H9 (cell line): Measurements from ENCODE around the gene ZBTB20. TPM values are rescaled to one million over a fixed set of nuclear protein-coding genes. Genes with fewer than 3 reads are reported as not detected.

Experiments
- DNase-seq: peaks from one replicate; pipeline ENCODE4 v3.0.0-alpha.2; 2017
- H2AFZ ChIP-seq: one replicate; pipeline ENCODE4 v1.6.1; 2013; ENCODE audit warnings: mild to moderate bottlenecking, low read length, control low read depth, moderate library complexity
- H2AK5ac ChIP-seq: 2 replicates; pipeline ENCODE4 v1.6.1; 2013; ENCODE audit warnings: low read length, control low read depth, mixed read lengths; ENCODE audit not compliant: insufficient read length
- H2BK120ac ChIP-seq: one replicate; pipeline ENCODE4 v1.6.1; 2013; ENCODE audit warnings: low read depth, mild to moderate bottlenecking, low read length, control low read depth, inconsistent platforms; ENCODE audit not compliant: poor library complexity, severe bottlenecking
- H2BK12ac ChIP-seq: 2 replicates; pipeline ENCODE4 v1.6.1; 2013; ENCODE audit warnings: low read length, control low read depth, mixed read lengths, low read depth; ENCODE audit not compliant: insufficient read length
- H2BK15ac ChIP-seq: 2 replicates; pipeline ENCODE4 v1.6.1; 2013; ENCODE audit warnings: low read depth, low read length, control low read depth
- H2BK20ac ChIP-seq: one replicate; pipeline ENCODE4 v1.6.1; 2013; ENCODE audit warnings: low read depth, mild to moderate bottlenecking, low read length, control low read depth, inconsistent platforms; ENCODE audit not compliant: poor library complexity, severe bottlenecking
- H2BK5ac ChIP-seq: 2 replicates; pipeline ENCODE4 v1.6.1; 2013; ENCODE audit warnings: low read length, control low read depth, mixed read lengths; ENCODE audit not compliant: insufficient read length
- H3K14ac ChIP-seq: 2 replicates; pipeline ENCODE4 v1.6.1; 2013; ENCODE audit warnings: low read length, control low read depth; ENCODE audit not compliant: insufficient read depth
- H3K18ac ChIP-seq: 2 replicates; pipeline ENCODE4 v1.6.1; 2013; ENCODE audit warnings: low read depth, mild to moderate bottlenecking, mixed read lengths, low read length, control low read depth; ENCODE audit not compliant: insufficient read length
- H3K23ac ChIP-seq: 2 replicates; pipeline ENCODE4 v1.6.1; 2013; ENCODE audit warnings: low read length, control low read depth, mixed read lengths, low read depth; ENCODE audit not compliant: insufficient read length
- H3K23me2 ChIP-seq: 2 replicates; pipeline ENCODE4 v1.6.1; 2013; ENCODE audit warnings: low read depth, mild to moderate bottlenecking, mixed read lengths, low read length, control low read depth; ENCODE audit not compliant: insufficient read length, poor library complexity, severe bottlenecking
- H3K27ac ChIP-seq: 2 replicates; pipeline ENCODE4 v1.5.1; 2013; ENCODE audit warnings: low read length, control low read depth, mixed read lengths, low read depth; ENCODE audit not compliant: insufficient read length
- H3K27me3 ChIP-seq: 2 replicates; pipeline ENCODE4 v1.6.1; 2013; ENCODE audit warnings: low read length, control low read depth, inconsistent platforms; ENCODE audit not compliant: insufficient read depth
- H3K4ac ChIP-seq: 2 replicates; pipeline ENCODE4 v1.6.1; 2013; ENCODE audit warnings: low read depth, mild to moderate bottlenecking, control low read depth, inconsistent platforms, low read length, moderate library complexity
- H3K4me1 ChIP-seq: 2 replicates; pipeline ENCODE4 v1.6.1; 2013; ENCODE audit warnings: low read length, control low read depth, inconsistent platforms; ENCODE audit not compliant: insufficient read depth
- H3K4me2 ChIP-seq: 2 replicates; pipeline ENCODE4 v1.6.1; 2013; ENCODE audit warnings: low read length, control low read depth, mixed read lengths; ENCODE audit not compliant: insufficient read length, insufficient read depth
- H3K56ac ChIP-seq: 2 replicates; pipeline ENCODE4 v1.6.1; 2013; ENCODE audit warnings: low read depth, mild to moderate bottlenecking, mixed read lengths, low read length, control low read depth; ENCODE audit not compliant: insufficient read length
- H3K79me1 ChIP-seq: 2 replicates; pipeline ENCODE4 v1.6.1; 2013; ENCODE audit warnings: low read depth, mild to moderate bottlenecking, moderate library complexity, low read length, control low read depth, inconsistent platforms; ENCODE audit not compliant: insufficient read depth, poor library complexity, severe bottlenecking
- H3K79me2 ChIP-seq: 2 replicates; pipeline ENCODE4 v1.6.1; 2013; ENCODE audit warnings: low read length, control low read depth, inconsistent platforms; ENCODE audit not compliant: insufficient read depth
- H3K9ac ChIP-seq: 2 replicates; pipeline ENCODE4 v1.6.1; 2013; ENCODE audit warnings: low read length, control low read depth, mixed read lengths; ENCODE audit not compliant: insufficient read length; ENCODE audit errors: extremely low read depth
- H3K9me3 ChIP-seq: one replicate; pipeline ENCODE4 v1.6.1; 2013; ENCODE audit warnings: low read depth, low read length, inconsistent platforms; ENCODE audit not compliant: control insufficient read depth
- H3T11ph ChIP-seq: one replicate; pipeline ENCODE4 v1.6.1; 2013; ENCODE audit warnings: mild to moderate bottlenecking, low read length, control low read depth, inconsistent platforms
- H4K20me1 ChIP-seq: one replicate; pipeline ENCODE4 v1.6.1; 2013; ENCODE audit not compliant: control insufficient read depth, insufficient read length, insufficient read depth
- H4K5ac ChIP-seq: 2 replicates; pipeline ENCODE4 v1.6.1; 2013; ENCODE audit warnings: low read depth, mild to moderate bottlenecking, mixed read lengths, low read length, control low read depth; ENCODE audit not compliant: insufficient read length
- H4K8ac ChIP-seq: replicated peaks from 2 replicates; pipeline ENCODE4 v1.6.1; 2013; ENCODE audit warnings: low read length, control low read depth, mixed read lengths, low read depth; ENCODE audit not compliant: insufficient read length
- H4K91ac ChIP-seq: 2 replicates; pipeline ENCODE4 v1.6.1; 2013; ENCODE audit warnings: low read depth, mild to moderate bottlenecking, moderate library complexity, mixed read lengths, low read length, control low read depth; ENCODE audit not compliant: insufficient read length
- H3K27ac Mint-ChIP-seq, 3 experiments: 2 replicates in 2 of 3; 3 replicates in 1 of 3; pipeline ENCODE4 v1.8.0; 2020 to 2021; ENCODE audit warnings: mixed read lengths in 3 of 3, mild to moderate bottlenecking in 1 of 3, moderate library complexity in 1 of 3
- H3K27me3 Mint-ChIP-seq: 2 replicates; pipeline ENCODE4 v1.8.0; 2021; ENCODE audit warnings: low read depth, mild to moderate bottlenecking, moderate library complexity, mixed read lengths
- H3K36me3 Mint-ChIP-seq, 3 experiments: 2 replicates in 2 of 3; 3 replicates in 1 of 3; pipeline ENCODE4 v1.8.0; 2020 to 2021; ENCODE audit warnings: low read depth in 3 of 3, mixed read lengths in 3 of 3; ENCODE audit not compliant: insufficient read depth in 1 of 3
- H3K4me1 Mint-ChIP-seq, 2 experiments: 2 replicates each; pipeline ENCODE4 v1.8.0; 2020; ENCODE audit warnings: mixed read lengths in 2 of 2
- H3K4me3 Mint-ChIP-seq, 2 experiments: 2 replicates in 1 of 2; 3 replicates in 1 of 2; pipeline ENCODE4 v1.8.0; 2020 to 2021; ENCODE audit warnings: mild to moderate bottlenecking in 2 of 2, mixed read lengths in 2 of 2, moderate library complexity in 1 of 2
- H3K9me3 Mint-ChIP-seq, 2 experiments: 2 replicates in 1 of 2; 3 replicates in 1 of 2; pipeline ENCODE4 v1.8.0; 2020; ENCODE audit warnings: mild to moderate bottlenecking in 2 of 2, mixed read lengths in 2 of 2, moderate library complexity in 1 of 2
- CTCF ChIP-seq: fragments of 200-600 bp; sonication (generic); conservative IDR thresholded peaks from 3 replicates; pipeline ENCODE4 v1.8.0; 2021; ENCODE audit warnings: antibody characterized with exemption, mild to moderate bottlenecking
- WGBS: extraction: QIAGEN DNeasy Blood & Tissue Kit; methylation state at CpG from one replicate; pipeline ENCODE4 v1.1.7; 2013; ENCODE audit warnings: missing lambda C conversion rate, low lambda C conversion rate, mixed read lengths; ENCODE audit not compliant: insufficient read length; ENCODE audit errors: extremely low coverage; 5-methylcytosine and 5-hydroxymethylcytosine counted together
- total RNA-seq: library from RNA; stranded (reverse); gene quantifications from 2 replicates; pipeline ENCODE4 v1.2.1, GENCODE V29; 2021

ZBTB20 gene
- total RNA-seq, 1 experiment from 2014 or later = 0.70 TPM

DNA sequence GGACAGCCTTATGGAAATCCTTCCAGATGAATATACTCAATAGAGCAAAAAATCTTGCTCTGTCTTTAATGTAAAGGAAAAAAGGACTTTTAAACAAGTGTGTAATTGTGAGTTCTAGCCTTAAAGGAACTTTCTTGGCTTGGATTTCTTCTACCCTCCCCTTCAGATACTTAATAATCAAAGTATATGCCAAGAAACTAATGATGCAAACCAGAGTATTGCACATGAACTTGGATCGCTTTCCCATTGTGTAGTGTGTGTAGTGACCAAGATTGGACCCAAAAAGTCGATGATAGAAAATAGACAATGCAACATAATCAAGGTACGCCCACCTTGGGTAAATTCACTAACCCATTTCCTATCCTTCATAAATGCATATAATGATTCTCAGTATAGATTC is 729.4 kb downstream of the ZBTB20 start:
- no peak overlapping the region for H2BK5ac ChIP-seq
- H3K18ac ChIP-seq = no peak overlapping the region
- H3K27me3 ChIP-seq = no peaks in the 10 kb centered on the region
- H3K9me3 ChIP-seq = no peaks in the 10 kb centered on the region
- no peak overlapping the region for H3K9ac ChIP-seq
- no peaks in the 10 kb centered on the region for H3K79me2 ChIP-seq
- H3K36me3 Mint-ChIP-seq = no peaks in the 10 kb centered on the region
- H3K4ac ChIP-seq = no peak overlapping the region
- H3K4me2 ChIP-seq = no peak overlapping the region
- H4K5ac ChIP-seq = no peak overlapping the region
- no peak overlapping the region for H3K27ac ChIP-seq
- no peak overlapping the region for H3K56ac ChIP-seq
- H4K8ac ChIP-seq = no peak overlapping the region
- H2BK15ac ChIP-seq = no peak overlapping the region
- no peak overlapping the region for H3K4me3 Mint-ChIP-seq
- WGBS = no CpG with 5 or more reads among the region's 3 CpGs
- H2BK120ac ChIP-seq = no peak overlapping the region
- H3K4me1 ChIP-seq = peaks cover 1% of the 10 kb centered on the region; the same call in 1 of the 2 replicates
- H3K14ac ChIP-seq = no peak overlapping the region
- H3K27me3 Mint-ChIP-seq = no peaks in the 10 kb centered on the region
- no peak overlapping the region for H2BK20ac ChIP-seq
- no peak overlapping the region for H4K91ac ChIP-seq
- no peaks in the 10 kb centered on the region for H3K23me2 ChIP-seq
- no peak for TF ChIP-seq CTCF
- no peak for DNase-seq
- no peaks in the 10 kb centered on the region for H3K79me1 ChIP-seq
- H4K20me1 ChIP-seq = no peaks in the 10 kb centered on the region
- H3K23ac ChIP-seq = no peak overlapping the region
- H2AK5ac ChIP-seq = no peak overlapping the region
- no peak overlapping the region for H2AFZ ChIP-seq
- no peak overlapping the region for H3K27ac Mint-ChIP-seq
- no peak overlapping the region for H3T11ph ChIP-seq
- H2BK12ac ChIP-seq = no peak overlapping the region
- peaks cover 11 to 16% of the 10 kb centered on the region in 2 experiments for H3K4me1 Mint-ChIP-seq
- H3K9me3 Mint-ChIP-seq = no peaks in the 10 kb centered on the region
